Measurements from ENCODE around the gene SGMS2.
A peak's percentile ranks its signal among the peaks of the same experiment; 100 is the strongest.

Gene SGMS2

GRCh38 chr4:107894138-107894603 lies 69.4 kb downstream of the SGMS2 start:
- H3K36me3 ChIP-seq (ENCODE audit: control insufficient read depth in 2 of 2, insufficient read depth in 1 of 2, low read length in 2 of 2): peaks cover 0 to 3% of the 10 kb centered on the region in 2 experiments; a peak in 1 of 3 replicates
- no peak for TF ChIP-seq ZSCAN16 (tag by site-specific recombination; IDR thresholded peaks at IDR 0.05)
- no peak for TF ChIP-seq KLF7 (tag by site-specific recombination; IDR thresholded peaks at IDR 0.05; ENCODE audit: borderline replicate concordance)
- TF ChIP-seq ZNF2 (tag by site-specific recombination; IDR thresholded peaks at IDR 0.05): no peak
- no peak for TF ChIP-seq ZSCAN23 (tag by site-specific recombination; IDR thresholded peaks at IDR 0.05)
- TF ChIP-seq ZNF26 (tag by site-specific recombination; IDR thresholded peaks at IDR 0.05): no peak
- no peak for TF ChIP-seq GFI1B (tag by site-specific recombination; IDR thresholded peaks at IDR 0.05)
- TF ChIP-seq ZNF626 (tag by site-specific recombination; IDR thresholded peaks at IDR 0.05): no peak
- TF ChIP-seq ZNF830 (tag by site-specific recombination; IDR thresholded peaks at IDR 0.05; ENCODE audit: low read depth): no peak
- no peaks in the 10 kb centered on the region for H3K9me3 ChIP-seq (ENCODE audit: control insufficient read depth, insufficient read depth, low read depth, low read length)
- no peak overlapping the region for H3K27ac ChIP-seq (ENCODE audit: extremely low read depth, low read depth, low read length)
- ChIA-PET POLR2A (no interaction called here), CTCF (interaction anchor here (0.6 to 0.8 kb wide), 3 partner anchors 11 to 67 kb away, joined by 3 to 4 read pairs (median 3); no protein-coding TSS in a partner anchor)
- no peaks in the 10 kb centered on the region for H3K4me1 ChIP-seq (ENCODE audit: control insufficient read depth, insufficient read depth, low read length)
- no peak overlapping the region for H3K4me3 ChIP-seq (ENCODE audit: low read depth, low read length)

GRCh38 chr4:107896158-107896645 lies 71.5 kb downstream of the SGMS2 start:
- Histone ChIP-seq H3K9me3 (ENCODE audit: control insufficient read depth, insufficient read depth, low read depth, low read length) (no peaks in the 10 kb centered on the region), H3K4me1 (ENCODE audit: control insufficient read depth, insufficient read depth, low read length) (no peaks in the 10 kb centered on the region), H3K4me3 (ENCODE audit: low read depth, low read length) (no peak overlapping the region), H3K27ac (ENCODE audit: extremely low read depth, low read depth, low read length) (no peak overlapping the region), H3K36me3 (ENCODE audit: control insufficient read depth in 2 of 2, insufficient read depth in 1 of 2, low read length in 2 of 2) (peaks cover 0 to 11% of the 10 kb centered on the region in 2 experiments; a peak in 1 of 3 replicates)
- POLR2A ChIA-PET: interaction anchor here (0.6 kb wide), 1 partner anchor 71 kb away, joined by 8 read pairs; no protein-coding TSS in a partner anchor
- TF ChIP-seq TCF7L2 (IDR thresholded peaks at IDR 0.05; ENCODE audit: borderline replicate concordance, low read depth, low read length) (no peak), ZXDB (tag by site-specific recombination; IDR thresholded peaks at IDR 0.05) (peak; percentile 19; the same call in 1 of the 2 replicates), REPIN1 (tag by site-specific recombination; IDR thresholded peaks at IDR 0.05; ENCODE audit: low read depth) (no peak), OSR2 (tag by site-specific recombination; IDR thresholded peaks at IDR 0.05) (no peak), YY1 (tag by site-specific recombination; IDR thresholded peaks at IDR 0.05) (no peak), ZNF704 (tag by site-specific recombination; IDR thresholded peaks at IDR 0.05) (no peak), KLF1 (tag by site-specific recombination; IDR thresholded peaks at IDR 0.05) (0 out of 2 replicates have a peak, but pooled peaks have one; percentile 30), KLF7 (tag by site-specific recombination; IDR thresholded peaks at IDR 0.05; ENCODE audit: borderline replicate concordance) (no peak), WT1 (tag by site-specific recombination; IDR thresholded peaks at IDR 0.05) (peak; percentile 89), ZNF580 (tag by site-specific recombination; IDR thresholded peaks at IDR 0.05) (no peak), ZNF138 (tag by site-specific recombination; IDR thresholded peaks at IDR 0.05; ENCODE audit: borderline replicate concordance) (no peak), ZNF146 (tag by site-specific recombination; IDR thresholded peaks at IDR 0.05) (no peak), EGR2 (tag by site-specific recombination; IDR thresholded peaks at IDR 0.05; ENCODE audit: low read depth) (no peak), PRDM1 (tag by site-specific recombination; IDR thresholded peaks at IDR 0.05) (peak; percentile 68; the same call in 1 of the 2 replicates), ZBTB7A (tag by site-specific recombination; IDR thresholded peaks at IDR 0.05; ENCODE audit: low read depth) (no peak), PRDM6 (tag by site-specific recombination; IDR thresholded peaks at IDR 0.05) (peak; percentile 86), GFI1B (tag by site-specific recombination; IDR thresholded peaks at IDR 0.05) (peak; percentile 74; the same call in 1 of the 2 replicates), ZFP69B (tag by site-specific recombination; IDR thresholded peaks at IDR 0.05) (no peak), ZSCAN16 (tag by site-specific recombination; IDR thresholded peaks at IDR 0.05) (no peak), ZNF626 (tag by site-specific recombination; IDR thresholded peaks at IDR 0.05) (no peak), ZNF2 (tag by site-specific recombination; IDR thresholded peaks at IDR 0.05) (no peak), SP2 (tag by site-specific recombination; IDR thresholded peaks at IDR 0.05) (no peak), REST (tag by site-specific recombination; IDR thresholded peaks at IDR 0.05) (no peak), FEZF1 (tag by site-specific recombination; IDR thresholded peaks at IDR 0.05) (peak; percentile 39; the same call in 1 of the 2 replicates)
- CTCF ChIA-PET: interaction anchor here (0.6 to 1.1 kb wide), 3 partner anchors 13 to 585 kb away, joined by 3 to 4 read pairs (median 4); no protein-coding TSS in a partner anchor

Data from HEK293 (cell line).